ENCODE data around the gene DOCK3.
"Not testable (repeated sequence)": the region's sequence is repeated elsewhere in the genome, so short reads cannot be mapped to it uniquely, and the experiment has no call there.

The DOCK3 gene

DNA sequence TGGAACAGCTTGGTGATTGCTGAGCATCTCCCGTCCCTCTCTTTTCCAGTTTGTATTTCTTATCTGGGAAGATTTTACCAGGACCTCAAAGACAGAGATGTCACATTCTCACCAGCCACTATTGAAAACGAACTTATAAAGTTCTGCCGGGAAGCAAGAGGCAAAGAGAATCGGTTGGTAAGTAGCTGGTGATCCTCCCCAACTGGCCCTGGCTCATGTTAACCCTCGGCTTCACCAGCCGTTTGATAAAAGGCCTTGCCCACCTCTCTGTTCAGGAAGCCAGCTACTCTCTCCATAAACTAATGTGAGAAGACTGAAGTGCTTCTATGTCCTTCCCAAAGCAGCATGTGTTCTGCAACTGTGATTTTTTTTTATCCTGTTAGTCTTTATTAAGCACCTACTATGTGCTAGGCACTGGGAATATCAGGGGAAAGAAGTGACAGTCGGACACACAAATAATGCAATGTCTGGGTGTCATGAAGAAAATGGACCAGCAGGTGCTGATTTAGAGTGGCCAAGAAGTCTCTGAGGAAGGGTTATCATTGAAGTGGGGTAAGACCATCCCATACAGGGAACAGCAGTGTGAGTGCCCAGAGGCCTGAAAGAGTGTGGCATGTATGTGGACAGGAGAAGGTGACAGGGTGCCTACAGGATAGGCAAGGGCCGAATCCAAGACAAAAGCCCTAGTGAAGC is 711.6 kb downstream of the DOCK3 start:
- DNase-seq (ENCODE audit: low spot score) = no peak

DNA sequence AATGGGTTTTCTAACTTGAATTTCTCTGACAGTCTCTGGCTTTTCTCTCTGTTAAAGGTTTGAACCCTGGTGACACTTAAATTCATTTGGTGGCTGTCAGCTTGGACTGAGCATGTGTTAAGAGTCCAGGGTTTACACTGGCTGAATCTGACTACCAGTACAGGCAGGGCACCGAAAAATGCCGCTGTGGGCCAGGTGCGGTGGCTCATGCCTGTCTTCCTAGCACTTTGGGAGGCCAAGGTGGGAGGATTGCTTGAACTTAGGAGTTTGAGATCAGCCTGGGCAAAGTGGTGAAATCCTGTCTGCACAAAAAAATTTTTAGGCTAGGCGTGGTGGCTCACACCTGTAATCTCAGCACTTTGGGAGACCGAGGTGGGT is 712.1 kb downstream of the DOCK3 start:
- DNase-seq (ENCODE audit: low spot score) = no peak

DNA sequence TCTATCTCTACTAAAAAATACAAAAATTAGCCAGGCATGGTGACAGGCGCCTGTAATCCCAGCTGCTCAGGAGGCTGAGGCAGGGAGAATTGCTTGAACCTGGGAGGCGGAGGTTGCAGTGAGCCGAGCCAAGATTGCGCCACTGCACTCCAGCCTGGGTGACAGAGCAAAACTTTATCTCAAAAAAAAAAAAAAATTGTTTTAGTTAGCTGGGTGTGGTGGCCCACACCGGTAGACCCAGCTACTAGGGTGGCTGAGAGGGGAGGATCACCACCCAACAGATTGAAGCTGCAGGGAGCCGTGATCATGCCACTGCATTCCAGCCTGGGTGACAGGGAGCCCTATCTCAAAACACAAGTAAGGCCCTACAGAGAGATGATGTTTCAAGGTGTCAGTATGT is 712.6 kb downstream of the DOCK3 start:
- not testable (repeated sequence) for DNase-seq (ENCODE audit: low spot score)

DNA sequence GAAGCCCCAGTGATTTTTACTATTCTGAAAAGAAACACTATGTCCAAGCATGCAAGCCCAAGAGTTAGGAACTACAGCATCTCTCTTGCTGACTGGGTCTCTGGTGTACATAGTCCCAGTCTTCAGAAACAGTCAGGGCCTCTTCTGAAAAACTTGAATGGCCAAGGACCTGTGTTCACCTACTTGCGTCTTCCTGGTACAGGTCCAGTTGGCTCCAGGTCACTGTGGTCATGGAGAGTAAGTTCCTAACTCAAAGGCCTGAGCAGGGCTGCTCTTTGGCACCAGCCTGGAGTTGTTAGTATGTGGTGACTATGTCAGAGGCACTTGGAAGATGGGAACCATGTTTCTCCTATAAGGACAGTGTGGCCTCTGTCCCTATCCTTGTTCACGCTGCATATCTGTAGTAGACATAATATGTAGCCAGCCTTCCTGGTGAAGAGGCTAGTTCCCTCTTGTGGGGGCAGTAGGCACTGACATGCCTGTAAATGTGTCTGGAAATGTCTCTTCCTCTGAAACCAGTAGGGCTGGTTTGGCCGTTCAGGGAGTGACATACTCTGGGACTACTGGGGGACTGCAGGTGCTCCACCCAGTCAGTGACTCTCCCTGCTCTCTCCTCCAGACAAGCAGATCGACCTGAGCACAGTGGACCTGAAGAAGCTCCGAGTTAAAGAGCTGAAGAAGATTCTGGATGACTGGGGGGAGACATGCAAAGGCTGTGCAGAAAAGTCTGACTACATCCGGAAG is 713.7 kb downstream of the DOCK3 start:
- no peak for DNase-seq (ENCODE audit: low spot score)

GRCh38 chr3:51389423-51390183 is 714.9 kb downstream of the DOCK3 start:
- peak; percentile 67 for DNase-seq (ENCODE audit: low spot score)

DNA sequence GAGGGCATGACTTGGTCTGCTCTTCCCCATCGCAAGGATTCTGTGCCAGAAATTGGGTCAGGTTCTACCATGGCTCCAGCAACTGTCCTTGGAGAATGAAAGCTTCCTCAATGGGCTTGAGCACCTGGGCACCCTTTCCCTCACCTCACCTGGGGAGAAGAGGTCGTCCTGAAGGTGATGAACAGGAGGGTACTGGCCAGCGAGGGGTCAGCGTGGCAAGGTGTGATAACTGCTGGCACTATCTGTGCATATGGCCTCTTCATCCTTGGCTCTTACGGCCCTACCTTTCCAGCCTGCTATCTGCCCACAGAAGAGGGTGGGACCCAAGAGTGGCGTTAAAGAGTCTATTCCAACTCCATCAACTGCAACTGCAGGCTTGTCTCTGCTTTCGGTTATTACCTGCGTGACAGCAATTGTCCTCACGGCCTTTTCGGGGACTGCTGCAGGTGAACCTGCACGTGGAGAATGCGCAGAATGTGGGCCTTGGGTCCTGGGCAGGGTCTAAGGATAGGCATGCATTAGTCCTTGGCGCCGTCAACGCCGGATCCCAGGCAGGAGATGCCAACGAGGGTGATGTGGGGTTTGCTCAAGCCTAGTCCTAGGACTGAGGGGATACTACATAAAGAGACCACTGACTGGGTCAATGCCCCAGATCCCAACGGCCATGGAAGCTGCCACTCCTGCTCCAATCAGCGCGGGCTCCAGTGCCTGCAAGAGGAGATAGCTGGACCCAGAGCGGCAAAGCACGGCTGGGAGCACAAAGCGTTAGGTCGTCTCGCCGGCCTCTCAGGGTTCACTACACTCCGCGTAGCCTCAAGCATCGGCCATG is 715.7 kb downstream of the DOCK3 start:
- DNase-seq (ENCODE audit: low spot score) = no peak

GRCh38 chr3:51391075-51391565 is 716.4 kb downstream of the DOCK3 start, which contains the start of gene RBM15B:
TSS of gene RBM15B (plus strand) at chr3:51391285. CDS start at chr3:51391400, 115 bp downstream.
- DNase-seq (ENCODE audit: low spot score) = peak; percentile 98

DNA sequence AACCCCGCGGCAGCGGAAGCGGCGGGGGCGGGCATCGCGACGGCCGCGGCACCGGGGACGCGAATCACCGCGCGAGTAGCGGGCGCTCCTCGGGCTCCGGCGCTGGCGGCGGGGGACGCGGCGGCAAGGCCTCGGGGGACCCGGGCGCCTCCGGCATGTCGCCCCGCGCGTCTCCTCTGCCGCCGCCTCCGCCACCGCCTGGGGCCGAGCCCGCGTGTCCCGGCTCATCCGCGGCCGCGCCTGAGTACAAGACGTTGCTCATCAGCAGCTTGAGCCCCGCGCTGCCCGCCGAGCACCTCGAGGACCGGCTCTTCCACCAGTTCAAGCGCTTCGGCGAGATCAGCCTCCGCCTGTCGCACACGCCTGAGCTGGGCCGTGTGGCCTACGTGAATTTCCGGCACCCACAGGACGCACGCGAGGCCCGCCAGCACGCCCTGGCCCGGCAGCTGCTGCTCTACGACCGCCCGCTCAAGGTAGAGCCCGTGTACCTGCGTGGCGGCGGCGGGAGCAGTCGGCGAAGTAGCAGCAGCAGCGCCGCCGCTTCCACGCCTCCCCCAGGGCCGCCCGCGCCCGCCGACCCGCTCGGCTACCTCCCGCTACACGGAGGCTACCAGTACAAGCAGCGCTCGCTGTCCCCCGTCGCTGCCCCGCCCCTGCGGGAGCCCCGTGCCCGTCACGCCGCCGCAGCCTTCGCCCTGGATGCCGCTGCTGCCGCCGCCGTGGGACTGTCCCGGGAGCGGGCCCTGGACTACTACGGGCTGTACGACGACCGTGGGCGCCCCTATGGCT is 717.0 kb downstream of the DOCK3 start:
- DNase-seq (ENCODE audit: low spot score) = peak; percentile 54

DNA sequence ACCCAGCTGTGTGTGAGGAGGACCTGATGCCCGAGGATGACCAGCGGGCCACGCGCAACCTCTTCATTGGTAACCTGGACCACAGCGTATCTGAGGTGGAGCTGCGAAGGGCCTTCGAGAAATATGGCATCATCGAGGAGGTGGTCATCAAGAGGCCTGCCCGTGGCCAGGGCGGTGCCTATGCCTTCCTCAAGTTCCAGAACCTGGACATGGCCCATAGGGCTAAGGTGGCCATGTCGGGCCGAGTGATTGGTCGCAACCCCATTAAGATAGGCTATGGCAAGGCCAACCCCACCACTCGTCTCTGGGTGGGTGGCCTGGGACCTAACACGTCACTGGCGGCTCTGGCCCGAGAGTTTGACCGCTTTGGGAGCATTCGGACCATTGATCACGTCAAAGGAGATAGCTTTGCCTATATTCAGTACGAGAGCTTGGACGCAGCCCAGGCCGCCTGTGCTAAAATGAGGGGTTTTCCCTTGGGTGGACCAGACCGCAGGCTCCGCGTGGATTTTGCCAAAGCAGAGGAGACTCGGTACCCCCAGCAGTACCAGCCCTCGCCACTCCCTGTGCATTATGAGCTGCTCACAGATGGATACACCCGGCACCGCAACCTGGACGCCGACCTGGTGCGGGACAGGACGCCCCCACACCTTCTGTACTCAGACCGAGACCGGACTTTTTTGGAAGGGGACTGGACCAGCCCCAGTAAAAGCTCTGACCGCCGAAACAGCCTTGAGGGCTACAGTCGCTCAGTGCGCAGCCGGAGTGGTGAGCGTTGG is 717.8 kb downstream of the DOCK3 start:
- no peak for DNase-seq (ENCODE audit: low spot score)

DNA sequence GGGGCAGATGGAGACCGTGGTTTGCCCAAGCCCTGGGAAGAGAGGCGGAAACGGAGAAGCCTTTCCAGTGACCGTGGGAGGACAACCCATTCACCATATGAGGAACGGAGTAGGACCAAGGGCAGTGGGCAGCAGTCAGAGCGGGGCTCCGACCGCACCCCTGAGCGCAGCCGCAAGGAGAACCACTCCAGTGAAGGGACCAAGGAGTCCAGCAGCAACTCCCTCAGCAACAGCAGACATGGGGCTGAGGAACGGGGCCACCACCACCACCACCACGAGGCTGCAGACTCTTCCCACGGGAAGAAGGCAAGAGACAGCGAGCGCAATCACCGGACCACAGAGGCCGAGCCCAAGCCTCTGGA is 718.4 kb downstream of the DOCK3 start:
- no peak for DNase-seq (ENCODE audit: low spot score)

- DNase-seq (ENCODE audit: low spot score) = no peak
Observed at GRCh38 chr3:51393564-51393963, 718.8 kb downstream of the DOCK3 start.

DNA sequence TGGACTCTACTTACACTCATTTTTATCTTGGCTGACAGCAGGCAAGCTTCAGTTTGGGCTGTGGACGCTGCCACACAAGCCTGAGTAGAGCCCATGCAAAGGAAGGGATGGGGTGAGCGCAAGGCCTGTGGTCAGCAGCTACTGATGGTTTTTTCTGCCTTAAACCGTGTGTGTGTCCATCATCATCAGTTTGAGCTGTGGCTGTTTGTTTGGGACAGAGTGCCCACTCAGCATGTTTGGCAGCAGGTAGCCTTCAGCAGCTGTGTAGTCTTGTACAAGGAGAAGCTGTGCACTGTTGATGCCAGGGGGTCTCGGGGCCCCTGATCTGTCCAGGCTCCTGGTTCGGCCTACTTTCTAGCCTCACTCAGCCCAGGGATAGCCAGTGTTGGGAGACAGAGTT is 719.8 kb downstream of the DOCK3 start:
- DNase-seq (ENCODE audit: low spot score) = no peak

GRCh38 chr3:51395493-51396213 is 720.9 kb downstream of the DOCK3 start:
- DNase-seq (ENCODE audit: low spot score) = no peak

- DNase-seq (ENCODE audit: low spot score) = no peak
Observed at GRCh38 chr3:51396401-51396800, 721.7 kb downstream of the DOCK3 start.

GRCh38 chr3:51397392-51397791 is 722.7 kb downstream of the DOCK3 start:
- DNase-seq (ENCODE audit: low spot score) = no peak

DNA sequence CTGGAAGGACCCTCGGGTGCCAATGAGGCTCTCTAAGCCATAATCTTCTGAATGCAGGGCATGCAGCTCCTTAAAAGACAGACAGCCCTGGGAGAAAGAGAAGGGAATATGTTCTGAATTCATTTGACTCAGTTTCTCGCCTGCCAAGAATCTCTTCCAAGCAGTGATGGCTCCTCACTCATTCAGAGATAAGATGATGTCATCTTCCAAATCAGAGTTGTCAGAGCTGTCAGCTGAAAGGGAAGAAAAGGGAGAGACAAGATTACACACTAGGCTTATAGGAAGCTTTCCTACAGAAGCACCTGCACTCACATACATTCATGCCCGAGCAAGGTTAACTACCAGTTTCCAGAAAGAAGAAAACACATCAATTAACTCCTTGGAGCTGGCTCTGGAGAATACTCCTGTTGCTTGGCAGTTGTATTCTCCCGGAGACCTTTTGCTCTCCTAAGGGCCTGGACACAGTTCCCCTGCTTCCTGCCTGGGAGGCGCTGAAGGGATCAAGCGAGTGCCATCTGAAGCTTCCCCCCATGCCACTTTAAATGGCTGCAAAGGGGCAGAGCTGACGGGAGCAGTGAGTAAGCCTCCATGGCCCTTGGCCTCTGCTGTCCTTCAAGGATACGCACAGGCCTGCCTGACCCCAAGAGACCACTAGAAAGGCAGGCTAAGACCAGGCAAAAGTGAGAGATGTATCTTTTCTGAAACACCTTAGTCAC is 724.0 kb downstream of the DOCK3 start:
- DNase-seq (ENCODE audit: low spot score) = no peak

- no peak for DNase-seq (ENCODE audit: low spot score)
Observed at GRCh38 chr3:51400166-51400565, 725.4 kb downstream of the DOCK3 start.

GRCh38 chr3:51401735-51402134 is 727.0 kb downstream of the DOCK3 start:
- DNase-seq (ENCODE audit: low spot score) = no peak

GRCh38 chr3:51403675-51404074 is 728.9 kb downstream of the DOCK3 start:
- DNase-seq (ENCODE audit: low spot score) = no peak
